ENCODE results near the gene KSR2.

KSR2 gene

DNA sequence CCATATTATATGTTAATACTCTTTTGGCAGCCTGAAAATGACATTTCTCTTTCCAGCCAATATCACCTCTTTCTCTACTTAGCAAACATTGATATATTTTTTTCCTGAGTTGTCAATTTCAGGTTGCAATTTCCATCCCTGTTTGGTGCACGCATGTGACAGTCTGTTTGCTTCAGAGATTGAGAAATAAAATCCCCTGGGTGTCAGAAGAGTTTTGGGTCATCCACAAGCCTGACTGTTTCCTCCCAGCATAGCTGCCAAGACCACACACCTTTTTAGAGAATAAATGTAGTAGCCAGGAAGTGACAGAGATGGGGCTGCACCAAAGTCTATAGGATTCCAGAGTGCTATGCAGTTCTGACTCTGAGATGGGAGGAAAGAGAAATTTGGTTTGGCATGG lies 462.5 kb downstream of the KSR2 start:
- Mint-ChIP-seq H3K27me3 (peaks cover 5% of the 10 kb centered on the region), H3K36me3 (no peaks in the 10 kb centered on the region), H3K9me3 (peaks cover 4% of the 10 kb centered on the region), H3K27ac (no peak overlapping the region), H3K4me1 (no peaks in the 10 kb centered on the region), H3K4me3 (no peak overlapping the region)
- no peak for DNase-seq (ENCODE audit: low spot score in 2 of 2)
- ATAC-seq (ENCODE audit: low read depth): no peak

DNA sequence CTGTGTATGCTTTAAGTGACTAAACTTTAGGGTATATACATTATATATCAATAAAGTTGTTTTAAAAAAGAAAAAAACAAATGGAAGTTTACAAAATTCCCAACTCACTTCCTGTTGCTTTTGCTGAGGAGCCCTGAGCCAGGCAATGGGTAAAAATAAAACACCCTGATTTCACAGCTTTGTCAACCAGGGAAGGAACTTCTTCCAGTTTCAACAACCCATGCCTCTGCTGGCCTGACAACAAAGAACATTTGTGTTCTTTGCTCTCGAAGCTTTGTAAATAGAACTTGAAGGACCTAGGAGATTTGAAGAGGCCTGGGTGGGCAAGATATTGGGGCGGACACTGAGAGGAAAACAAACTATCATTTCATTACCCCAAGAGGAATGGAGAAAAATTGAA lies 466.2 kb downstream of the KSR2 start:
- no peak overlapping the region for H3K4me3 Mint-ChIP-seq
- H3K27ac Mint-ChIP-seq: no peak overlapping the region
- no peaks in the 10 kb centered on the region for H3K4me1 Mint-ChIP-seq
- DNase-seq (ENCODE audit: low spot score in 2 of 2) (no peak), ATAC-seq (ENCODE audit: low read depth) (no peak)
- H3K9me3 Mint-ChIP-seq: peaks cover 3% of the 10 kb centered on the region
- H3K27me3 Mint-ChIP-seq: peaks cover 7% of the 10 kb centered on the region
- H3K36me3 Mint-ChIP-seq: no peaks in the 10 kb centered on the region

DNA sequence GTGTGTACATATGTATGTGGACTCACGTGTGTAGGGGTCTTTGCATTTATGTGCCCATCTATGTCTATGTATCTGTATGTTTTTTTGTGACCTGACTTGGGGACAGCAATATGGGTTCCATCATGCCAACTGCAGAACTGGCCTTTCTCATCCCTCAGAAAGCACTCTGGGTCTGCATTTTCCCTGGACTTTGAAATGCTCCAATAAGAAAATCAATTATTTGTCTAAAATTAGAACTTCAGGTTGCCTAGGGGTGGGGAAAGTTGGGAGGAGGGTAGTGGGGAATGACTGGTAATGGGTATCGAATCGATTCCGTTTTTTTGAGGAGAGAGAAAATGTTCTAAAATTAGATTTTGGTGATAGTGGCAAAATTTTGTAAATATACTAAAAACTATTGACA lies 466.6 kb downstream of the KSR2 start:
- Mint-ChIP-seq H3K27me3 (peaks cover 7% of the 10 kb centered on the region), H3K36me3 (no peaks in the 10 kb centered on the region), H3K27ac (no peak overlapping the region), H3K4me3 (no peak overlapping the region), H3K9me3 (peaks cover 3% of the 10 kb centered on the region), H3K4me1 (no peaks in the 10 kb centered on the region)
- DNase-seq (ENCODE audit: low spot score in 2 of 2): no peak
- no peak for ATAC-seq (ENCODE audit: low read depth)

DNA sequence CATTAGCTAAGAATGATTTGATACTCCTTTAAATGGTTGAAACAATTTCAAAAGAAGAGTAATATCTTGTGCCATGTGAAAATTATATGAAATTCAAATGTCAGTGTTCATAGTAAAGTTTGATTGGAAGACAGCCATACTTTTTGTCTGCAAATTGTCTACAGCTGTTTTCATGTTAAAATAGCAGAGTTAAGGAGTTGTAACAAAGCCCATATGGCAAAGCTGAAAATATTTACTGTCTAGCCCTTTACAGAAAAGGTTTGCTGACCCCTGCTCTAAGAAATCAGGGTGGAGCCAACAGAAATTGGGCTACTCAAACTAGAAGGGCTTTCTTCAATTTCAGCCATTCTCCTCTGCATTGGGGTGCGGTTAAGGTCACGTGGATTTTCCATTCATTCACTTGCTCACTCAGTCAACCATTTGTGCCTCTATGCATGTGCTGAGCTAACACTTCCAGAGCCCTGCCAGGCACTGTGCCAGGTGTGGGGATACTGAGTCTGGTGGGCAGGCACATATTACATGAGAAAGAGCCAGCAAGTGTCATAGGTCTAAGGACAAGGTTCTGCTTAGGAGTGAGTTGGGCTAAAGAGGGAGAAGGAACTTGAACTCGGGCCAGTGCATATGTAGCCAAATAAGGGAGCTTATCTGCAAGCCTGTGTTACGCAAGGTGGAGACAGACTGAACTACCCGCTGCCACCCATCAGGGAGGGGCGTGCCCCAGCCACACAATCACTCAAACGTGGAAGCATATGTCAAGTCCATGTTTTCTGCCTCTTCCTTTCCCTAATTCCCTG lies 467.5 kb downstream of the KSR2 start:
- ATAC-seq (ENCODE audit: low read depth): no peak
- Mint-ChIP-seq H3K36me3 (no peaks in the 10 kb centered on the region), H3K4me3 (no peak overlapping the region), H3K9me3 (peaks cover 3% of the 10 kb centered on the region), H3K4me1 (no peaks in the 10 kb centered on the region), H3K27me3 (peaks cover 7% of the 10 kb centered on the region), H3K27ac (no peak overlapping the region)
- no peak for DNase-seq (ENCODE audit: low spot score in 2 of 2)

DNA sequence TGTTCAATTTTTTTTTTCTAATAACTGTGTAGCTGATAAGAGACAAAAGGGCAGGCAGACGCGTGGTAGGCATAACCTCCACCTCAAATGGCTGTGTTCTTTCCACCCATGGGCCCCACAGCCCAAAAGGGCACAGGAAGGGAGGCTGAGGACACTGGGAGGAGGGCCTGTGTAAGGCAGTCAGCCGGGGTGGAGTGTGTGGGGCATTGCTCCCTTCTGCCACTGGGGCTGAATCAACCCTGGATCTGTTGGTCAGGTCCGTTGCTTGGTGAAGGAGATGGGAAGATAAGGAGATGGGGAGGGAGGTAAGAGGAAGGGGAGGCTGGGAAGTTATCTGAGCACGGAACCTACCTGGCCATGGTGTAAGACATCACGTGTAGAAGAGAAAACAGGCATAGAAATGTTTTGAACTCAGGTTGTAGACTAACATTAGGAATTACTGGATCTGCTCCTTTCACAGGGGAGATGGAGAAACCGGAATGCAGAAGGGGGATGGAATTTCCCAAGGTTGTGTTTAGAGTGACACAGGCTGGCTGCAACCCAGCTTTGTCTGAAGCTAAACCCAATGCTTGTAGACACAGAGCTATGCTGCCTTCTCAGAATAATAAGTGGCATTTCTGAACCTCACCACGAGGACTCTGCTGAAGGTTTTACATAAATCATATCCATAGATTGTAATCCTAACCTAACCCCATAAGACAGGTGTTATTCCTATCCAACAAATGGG lies 468.9 kb downstream of the KSR2 start:
- peaks cover 7% of the 10 kb centered on the region for H3K27me3 Mint-ChIP-seq
- no peak for DNase-seq (ENCODE audit: low spot score in 2 of 2)
- no peak overlapping the region for H3K27ac Mint-ChIP-seq
- ATAC-seq (ENCODE audit: low read depth): no peak
- H3K4me1 Mint-ChIP-seq: no peaks in the 10 kb centered on the region
- no peaks in the 10 kb centered on the region for H3K36me3 Mint-ChIP-seq
- peaks cover 5% of the 10 kb centered on the region for H3K9me3 Mint-ChIP-seq
- H3K4me3 Mint-ChIP-seq: no peak overlapping the region

- H3K36me3 Mint-ChIP-seq: no peaks in the 10 kb centered on the region
- H3K4me1 Mint-ChIP-seq: no peaks in the 10 kb centered on the region
- H3K27me3 Mint-ChIP-seq: peaks cover 9% of the 10 kb centered on the region
- ATAC-seq (ENCODE audit: low read depth) (no peak), DNase-seq (ENCODE audit: low spot score in 2 of 2) (no peak)
- no peak overlapping the region for H3K27ac Mint-ChIP-seq
- no peak overlapping the region for H3K4me3 Mint-ChIP-seq
- peaks cover 8% of the 10 kb centered on the region for H3K9me3 Mint-ChIP-seq
Measured at GRCh38 chr12:117498880-117499279, 469.9 kb downstream of the KSR2 start.

GRCh38 chr12:117498256-117498655 lies 470.5 kb downstream of the KSR2 start:
- Mint-ChIP-seq H3K27ac (no peak overlapping the region), H3K4me1 (no peaks in the 10 kb centered on the region), H3K9me3 (peaks cover 8% of the 10 kb centered on the region), H3K36me3 (no peaks in the 10 kb centered on the region), H3K27me3 (peaks cover 9% of the 10 kb centered on the region), H3K4me3 (no peak overlapping the region)
- DNase-seq (ENCODE audit: low spot score in 2 of 2) (no peak), ATAC-seq (ENCODE audit: low read depth) (no peak)

DNA sequence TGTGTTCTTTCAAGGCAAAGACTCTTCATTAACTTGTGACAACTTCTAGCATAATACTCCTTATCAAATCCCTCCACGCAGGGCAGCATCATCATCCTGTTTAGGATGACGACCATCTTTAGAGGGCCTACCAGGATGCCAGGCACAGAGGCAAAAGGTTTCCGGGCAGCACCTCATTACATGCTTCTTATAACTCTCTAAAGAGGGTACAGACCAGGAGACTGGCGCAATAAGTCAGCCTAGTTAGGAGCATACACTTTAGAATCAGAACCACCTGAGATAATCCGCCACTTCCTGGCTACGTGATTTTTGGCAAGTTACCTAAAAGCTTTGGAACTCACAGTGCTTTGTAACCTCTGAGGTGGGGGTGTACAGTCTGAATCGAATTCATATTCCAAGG lies 471.4 kb downstream of the KSR2 start:
- no peak for ATAC-seq (ENCODE audit: low read depth)
- Mint-ChIP-seq H3K27ac (no peak overlapping the region), H3K4me3 (no peak overlapping the region), H3K4me1 (no peaks in the 10 kb centered on the region), H3K9me3 (peaks cover 8% of the 10 kb centered on the region), H3K27me3 (peaks cover 11% of the 10 kb centered on the region), H3K36me3 (no peaks in the 10 kb centered on the region)
- no peak for DNase-seq (ENCODE audit: low spot score in 2 of 2)

GRCh38 chr12:117494833-117495655 lies 473.7 kb downstream of the KSR2 start:
- Mint-ChIP-seq H3K4me3 (no peak overlapping the region), H3K4me1 (no peaks in the 10 kb centered on the region)

DNA sequence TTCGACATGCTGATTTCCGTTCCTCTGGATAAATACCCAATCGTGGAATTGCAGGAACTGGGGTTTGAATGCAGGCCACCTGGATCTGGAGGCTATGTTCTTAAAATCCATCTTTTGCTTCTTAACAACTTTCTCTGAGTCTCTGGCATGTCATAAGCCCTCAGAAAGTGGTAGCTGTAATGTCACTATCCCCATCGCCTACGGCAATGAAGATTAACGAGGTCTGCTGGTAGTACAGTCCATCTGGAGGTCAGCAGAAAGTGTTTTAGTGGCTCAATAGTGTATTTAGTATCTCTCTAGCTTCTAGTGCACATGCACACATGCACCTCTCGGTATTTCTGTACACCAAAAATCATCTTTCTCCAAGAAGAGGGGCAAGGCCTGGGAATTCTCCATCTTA lies 477.1 kb downstream of the KSR2 start:
- H3K27me3 Mint-ChIP-seq: peaks cover 6% of the 10 kb centered on the region
- ATAC-seq (ENCODE audit: low read depth) (no peak), DNase-seq (ENCODE audit: low spot score in 2 of 2) (no peak)
- no peak overlapping the region for H3K4me3 Mint-ChIP-seq
- H3K9me3 Mint-ChIP-seq: peaks cover 5% of the 10 kb centered on the region
- H3K4me1 Mint-ChIP-seq: no peaks in the 10 kb centered on the region
- no peak overlapping the region for H3K27ac Mint-ChIP-seq
- H3K36me3 Mint-ChIP-seq: no peaks in the 10 kb centered on the region

More at GRCh38 chr12:117494833-117495655, 473.7 kb downstream of the KSR2 start:
- H3K36me3 Mint-ChIP-seq: no peaks in the 10 kb centered on the region
- H3K27me3 Mint-ChIP-seq: peaks cover 12% of the 10 kb centered on the region
- no peak overlapping the region for H3K27ac Mint-ChIP-seq
- H3K9me3 Mint-ChIP-seq: peaks cover 8% of the 10 kb centered on the region
- no peak for ATAC-seq (ENCODE audit: low read depth)
- no peak for DNase-seq (ENCODE audit: low spot score in 2 of 2)

- ATAC-seq (ENCODE audit: low read depth) (no peak), DNase-seq (ENCODE audit: low spot score in 2 of 2) (no peak)
- Mint-ChIP-seq H3K36me3 (no peaks in the 10 kb centered on the region), H3K9me3 (peaks cover 4% of the 10 kb centered on the region), H3K4me3 (no peak overlapping the region), H3K27ac (no peak overlapping the region), H3K27me3 (peaks cover 6% of the 10 kb centered on the region), H3K4me1 (no peaks in the 10 kb centered on the region)
Measured at GRCh38 chr12:117490130-117490529, 478.7 kb downstream of the KSR2 start.

GRCh38 chr12:117489671-117490070 lies 479.1 kb downstream of the KSR2 start:
- no peak overlapping the region for H3K27ac Mint-ChIP-seq
- no peaks in the 10 kb centered on the region for H3K36me3 Mint-ChIP-seq
- H3K9me3 Mint-ChIP-seq: peaks cover 3% of the 10 kb centered on the region
- no peaks in the 10 kb centered on the region for H3K4me1 Mint-ChIP-seq
- H3K27me3 Mint-ChIP-seq: peaks cover 6% of the 10 kb centered on the region
- DNase-seq (ENCODE audit: low spot score in 2 of 2) (no peak), ATAC-seq (ENCODE audit: low read depth) (no peak)
- no peak overlapping the region for H3K4me3 Mint-ChIP-seq

DNA sequence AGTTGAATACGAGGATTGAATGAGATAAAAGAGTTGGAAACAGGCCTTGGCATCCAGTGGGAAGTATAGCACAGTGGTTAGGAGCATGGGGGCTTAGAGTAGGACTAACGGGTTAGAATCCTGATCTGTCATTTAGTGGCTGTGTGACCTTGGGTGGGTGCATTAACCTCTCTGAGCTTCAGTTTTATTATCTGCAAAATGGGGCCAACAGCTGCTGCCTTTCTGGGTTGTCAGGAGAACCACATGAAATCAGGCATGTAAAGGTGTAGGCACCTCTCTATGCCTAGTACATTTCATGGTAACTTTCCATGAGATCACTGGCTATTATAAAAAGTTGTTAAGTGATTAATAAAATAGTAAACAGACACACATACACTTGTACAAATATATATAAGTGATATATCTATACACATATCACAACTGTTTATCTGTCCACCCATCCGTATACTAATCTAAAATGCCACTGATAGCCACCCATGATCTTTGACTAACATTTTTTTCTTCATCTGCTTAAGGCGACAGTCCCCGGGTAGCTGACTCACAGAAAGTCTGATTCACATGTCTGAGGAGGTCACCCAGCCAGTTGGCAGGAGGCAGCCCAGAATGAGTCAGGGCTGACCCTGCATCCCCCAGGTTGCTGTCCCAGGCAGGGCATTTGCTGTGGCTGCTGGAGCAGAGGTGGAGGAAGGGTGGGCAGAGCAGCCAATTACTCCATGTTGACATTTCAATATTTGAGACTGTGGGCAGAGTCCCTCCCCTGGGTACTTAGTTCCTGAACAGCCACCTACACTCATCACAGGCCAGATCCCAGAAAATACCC lies 481.7 kb downstream of the KSR2 start:
- DNase-seq (ENCODE audit: low spot score in 2 of 2) (no peak), ATAC-seq (ENCODE audit: low read depth) (no peak)
- Mint-ChIP-seq H3K27me3 (peaks cover 2% of the 10 kb centered on the region), H3K27ac (no peak overlapping the region), H3K4me3 (no peak overlapping the region), H3K9me3 (no peaks in the 10 kb centered on the region), H3K36me3 (no peaks in the 10 kb centered on the region), H3K4me1 (no peaks in the 10 kb centered on the region)

Data from memory B cell (primary cell).